Activated CD4-positive, alpha-beta T cell treated with anti-CD3 and anti-CD28 coated beads for 36 hours (primary cell): ENCODE measurements around the gene XRCC5. TPM values are rescaled to one million over a fixed set of nuclear protein-coding genes. Genes with fewer than 3 reads are reported as not detected.

Experiments used
- ATAC-seq: fragments of 200-7000 bp; cut with Tn5 transposase; one replicate; pipeline ENCODE4 v1.10.0; 2021; ENCODE audit warnings: mild to moderate bottlenecking, moderate library complexity
- CTCF ChIA-PET: fragments of 350-600 bp; sonication (Branson Sonifier 250); formaldehyde crosslinking; loops from one replicate; lab custom pipeline; 2021; ENCODE audit warnings: antibody characterized with exemption; lab: Charles Lee
- POLR2A ChIA-PET: fragments of 350-600 bp; sonication (Branson Sonifier 250); formaldehyde crosslinking; loops from one replicate; lab custom pipeline; 2021; ENCODE audit warnings: antibody characterized with exemption, inconsistent platforms; lab: Charles Lee
- DNase-seq: peaks from one replicate; pipeline ENCODE4 v3.0.0-alpha.2; 2020
- H3K27ac Mint-ChIP-seq: one replicate; pipeline ENCODE4 v1.8.0; 2021; ENCODE audit warnings: mixed read lengths
- H3K27me3 Mint-ChIP-seq: one replicate; pipeline ENCODE4 v1.8.0; 2021; ENCODE audit warnings: mixed read lengths
- H3K36me3 Mint-ChIP-seq: one replicate; pipeline ENCODE4 v1.8.0; 2021; ENCODE audit warnings: low read depth, mixed read lengths
- H3K4me1 Mint-ChIP-seq: one replicate; pipeline ENCODE4 v1.8.0; 2021; ENCODE audit warnings: mixed read lengths
- H3K4me3 Mint-ChIP-seq: one replicate; pipeline ENCODE4 v1.8.0; 2021; ENCODE audit warnings: mild to moderate bottlenecking, moderate library complexity, mixed read lengths
- H3K9me3 Mint-ChIP-seq: one replicate; pipeline ENCODE4 v1.8.0; 2021; ENCODE audit warnings: low read depth, mixed read lengths
- intact Hi-C, 2 experiments: fragments of 100-400 bp; cut with DNase I in 1 of 2; cut with micrococcal nuclease in 1 of 2; formaldehyde crosslinking; loops; one replicate each; pipeline versions ENCODE4 v1.14.2 to v1.15.1; 2022 to 2024; cut with DNase I, micrococcal nuclease
- total RNA-seq, 2 experiments: library from RNA; stranded (reverse); gene quantifications; one replicate each; pipeline ENCODE4 v1.2.3, GENCODE V29; 2021

XRCC5 gene
- total RNA-seq, 2 experiments from 2014 or later = 395 to 536 TPM

- ATAC-seq (no peak), DNase-seq (no peak)
- POLR2A ChIA-PET = no interaction called here
- intact Hi-C loops = loop anchor here in 1 of 2 experiments (2.0 kb wide), 1 partner anchor 33 kb away; no protein-coding TSS in a partner anchor
- Mint-ChIP-seq H3K27ac (peak overlapping the region; percentile 16), H3K4me1 (peaks cover 48% of the 10 kb centered on the region), H3K27me3 (no peaks in the 10 kb centered on the region), H3K36me3 (peaks cover 86% of the 10 kb centered on the region), H3K9me3 (no peaks in the 10 kb centered on the region), H3K4me3 (no peak overlapping the region)
- CTCF ChIA-PET = interaction anchor here (1.9 kb wide), 1 partner anchor 18 kb away, joined by 8 read pairs; no protein-coding TSS in a partner anchor
These were observed 56.6 kb downstream of the XRCC5 start for GRCh38 chr2:216165711-216166110.

- CTCF ChIA-PET = interaction anchor here (0.6 to 6.8 kb wide), 2 partner anchors 9 to 28 kb away, joined by 3 to 52 read pairs; no protein-coding TSS in a partner anchor
- intact Hi-C loops = no loop called here
- H3K4me3 Mint-ChIP-seq = no peak overlapping the region
- H3K4me1 Mint-ChIP-seq = peaks cover 60% of the 10 kb centered on the region
- POLR2A ChIA-PET = no interaction called here
- peaks cover 81% of the 10 kb centered on the region for H3K36me3 Mint-ChIP-seq
- no peaks in the 10 kb centered on the region for H3K9me3 Mint-ChIP-seq
- no peak overlapping the region for H3K27ac Mint-ChIP-seq
- ATAC-seq (no peak), DNase-seq (no peak)
- H3K27me3 Mint-ChIP-seq = no peaks in the 10 kb centered on the region
These were observed 59.9 kb downstream of the XRCC5 start for GRCh38 chr2:216169087-216169486.

GRCh38 chr2:216170076-216170763, 61.1 kb downstream of the XRCC5 start:
- Mint-ChIP-seq H3K4me3 (no peak overlapping the region), H3K36me3 (peaks cover 80% of the 10 kb centered on the region)

GRCh38 chr2:216171011-216171410, 61.9 kb downstream of the XRCC5 start:
- ATAC-seq (no peak), DNase-seq (no peak)
- Mint-ChIP-seq H3K4me1 (peaks cover 62% of the 10 kb centered on the region), H3K36me3 (peaks cover 80% of the 10 kb centered on the region), H3K27ac (no peak overlapping the region), H3K27me3 (no peaks in the 10 kb centered on the region), H3K9me3 (no peaks in the 10 kb centered on the region), H3K4me3 (no peak overlapping the region)
- POLR2A ChIA-PET = no interaction called here
- CTCF ChIA-PET = interaction anchor here (1.6 to 6.8 kb wide), 3 partner anchors 10 to 28 kb away, joined by 4 to 52 read pairs (median 7); no protein-coding TSS in a partner anchor
- intact Hi-C loops = no loop called here

More at GRCh38 chr2:216170076-216170763, 61.1 kb downstream of the XRCC5 start:
- ChIA-PET CTCF (interaction anchor here (0.8 to 6.8 kb wide), 2 partner anchors 10 to 36 kb away, joined by 4 to 52 read pairs; no protein-coding TSS in a partner anchor), POLR2A (no interaction called here)
- H3K4me1 Mint-ChIP-seq = peaks cover 61% of the 10 kb centered on the region
- no peak overlapping the region for H3K27ac Mint-ChIP-seq
- ATAC-seq = peak; percentile 84
- no peaks in the 10 kb centered on the region for H3K27me3 Mint-ChIP-seq
- peak; percentile 19 for DNase-seq
- intact Hi-C loops = no loop called here
- H3K9me3 Mint-ChIP-seq = no peaks in the 10 kb centered on the region

GRCh38 chr2:216172493-216172892, 63.3 kb downstream of the XRCC5 start:
- Mint-ChIP-seq H3K9me3 (no peaks in the 10 kb centered on the region), H3K27ac (no peak overlapping the region), H3K4me1 (peaks cover 65% of the 10 kb centered on the region), H3K4me3 (no peak overlapping the region), H3K27me3 (no peaks in the 10 kb centered on the region), H3K36me3 (peaks cover 77% of the 10 kb centered on the region)
- ATAC-seq (no peak), DNase-seq (no peak)
- POLR2A ChIA-PET = no interaction called here
- intact Hi-C loops = no loop called here
- CTCF ChIA-PET = interaction anchor here (0.9 to 6.8 kb wide), 7 partner anchors 12 to 39 kb away, joined by 3 to 52 read pairs (median 4); no protein-coding TSS in a partner anchor

- ChIA-PET CTCF (interaction anchor here (0.8 to 1.8 kb wide), 2 partner anchors 29 to 1003 kb away, joined by 3 to 4 read pairs; no protein-coding TSS in a partner anchor), POLR2A (no interaction called here)
- ATAC-seq (no peak), DNase-seq (no peak)
- Mint-ChIP-seq H3K4me3 (no peak overlapping the region), H3K4me1 (peaks cover 73% of the 10 kb centered on the region), H3K36me3 (peaks cover 79% of the 10 kb centered on the region), H3K27ac (peak overlapping the region; percentile 19), H3K9me3 (no peaks in the 10 kb centered on the region), H3K27me3 (no peaks in the 10 kb centered on the region)
- intact Hi-C loops = no loop called here
These were observed 69.9 kb downstream of the XRCC5 start for GRCh38 chr2:216179015-216179414.

- Mint-ChIP-seq H3K4me3 (no peak overlapping the region), H3K27me3 (no peaks in the 10 kb centered on the region), H3K9me3 (no peaks in the 10 kb centered on the region), H3K36me3 (peaks cover 77% of the 10 kb centered on the region), H3K27ac (peak overlapping the region; percentile 4), H3K4me1 (peaks cover 74% of the 10 kb centered on the region)
- CTCF ChIA-PET = no interaction called here
- intact Hi-C loops = no loop called here
- no peak for DNase-seq
- POLR2A ChIA-PET = no interaction called here
- no peak for ATAC-seq
These were observed 72.2 kb downstream of the XRCC5 start for GRCh38 chr2:216181351-216181750.

GRCh38 chr2:216181953-216182461, 72.9 kb downstream of the XRCC5 start:
- Mint-ChIP-seq H3K27ac (peak overlapping the region; percentile 56), H3K27me3 (no peaks in the 10 kb centered on the region), H3K4me1 (peaks cover 70% of the 10 kb centered on the region), H3K4me3 (no peak overlapping the region), H3K36me3 (peaks cover 72% of the 10 kb centered on the region), H3K9me3 (no peaks in the 10 kb centered on the region)
- DNase-seq (no peak), ATAC-seq (peak; percentile 65)
- POLR2A ChIA-PET = no interaction called here
- intact Hi-C loops = no loop called here
- CTCF ChIA-PET = interaction anchor here (1.0 kb wide), 1 partner anchor 164 kb away, joined by 3 read pairs; no protein-coding TSS in a partner anchor

- ChIA-PET POLR2A (no interaction called here), CTCF (interaction anchor here (0.7 to 1.9 kb wide), 6 partner anchors 9 to 220 kb away, joined by 3 to 8 read pairs (median 4); no protein-coding TSS in a partner anchor)
- H3K27me3 Mint-ChIP-seq = no peaks in the 10 kb centered on the region
- intact Hi-C loops = no loop called here
- peaks cover 66% of the 10 kb centered on the region for H3K36me3 Mint-ChIP-seq
- H3K27ac Mint-ChIP-seq = peak overlapping the region; percentile 18
- peaks cover 75% of the 10 kb centered on the region for H3K4me1 Mint-ChIP-seq
- DNase-seq (no peak), ATAC-seq (no peak)
- no peaks in the 10 kb centered on the region for H3K9me3 Mint-ChIP-seq
- no peak overlapping the region for H3K4me3 Mint-ChIP-seq
These were observed 74.3 kb downstream of the XRCC5 start for GRCh38 chr2:216183462-216183861.

- intact Hi-C loops = no loop called here
- no peak overlapping the region for H3K4me3 Mint-ChIP-seq
- ChIA-PET CTCF (interaction anchor here (0.9 to 2.4 kb wide), 6 partner anchors 17 to 214 kb away, joined by 3 to 7 read pairs (median 3); no protein-coding TSS in a partner anchor), POLR2A (no interaction called here)
- no peak for ATAC-seq
- no peaks in the 10 kb centered on the region for H3K9me3 Mint-ChIP-seq
- H3K36me3 Mint-ChIP-seq = peaks cover 60% of the 10 kb centered on the region
- peaks cover 67% of the 10 kb centered on the region for H3K4me1 Mint-ChIP-seq
- peak overlapping the region; percentile 64 for H3K27ac Mint-ChIP-seq
- DNase-seq = no peak
- no peaks in the 10 kb centered on the region for H3K27me3 Mint-ChIP-seq
These were observed 79.4 kb downstream of the XRCC5 start for GRCh38 chr2:216188559-216188850.

GRCh38 chr2:216188956-216189355, 79.8 kb downstream of the XRCC5 start:
- no peaks in the 10 kb centered on the region for H3K9me3 Mint-ChIP-seq
- no peak overlapping the region for H3K4me3 Mint-ChIP-seq
- ChIA-PET CTCF (interaction anchor here (0.9 to 2.4 kb wide), 3 partner anchors 17 to 214 kb away, joined by 3 to 7 read pairs (median 3); no protein-coding TSS in a partner anchor), POLR2A (no interaction called here)
- intact Hi-C loops = no loop called here
- peak; percentile 27 for ATAC-seq
- no peaks in the 10 kb centered on the region for H3K27me3 Mint-ChIP-seq
- no peak for DNase-seq
- peaks cover 61% of the 10 kb centered on the region for H3K36me3 Mint-ChIP-seq
- H3K27ac Mint-ChIP-seq = peak overlapping the region; percentile 64
- peaks cover 68% of the 10 kb centered on the region for H3K4me1 Mint-ChIP-seq
